GM23338 (cell line): ENCODE results near the gene CASP3.

Source experiments
- CREB1 ChIP-seq: fragments of 250-450 bp; sonication (Bioruptor Pico); IDR thresholded peaks from 2 replicates; pipeline ENCODE4 v1.5.0; 2020; ENCODE audit warnings: low read depth, mild to moderate bottlenecking, moderate library complexity
- CTCF ChIP-seq, 2 experiments: fragments of 200-600 bp in 1 of 2; sonication (generic) in 1 of 2; conservative IDR thresholded peaks; 2 replicates each; pipeline versions ENCODE4 v1.5.1 to v1.6.1; 2016 to 2017; ENCODE audit warnings: antibody characterized with exemption in 2 of 2, low read depth in 2 of 2, mild to moderate bottlenecking in 2 of 2, moderate library complexity in 1 of 2
- ETS1 ChIP-seq: IDR thresholded peaks from 2 replicates; pipeline ENCODE4 v1.6.1; 2016; ENCODE audit warnings: antibody characterized with exemption
- EZH2 ChIP-seq: fragments of 200-600 bp; sonication (generic); IDR thresholded peaks from one replicate; pipeline ENCODE4 v1.8.0; 2017; ENCODE audit warnings: antibody characterized with exemption, mild to moderate bottlenecking, low read depth; ENCODE audit not compliant: unreplicated experiment
- EZH2phosphoT487 ChIP-seq: fragments of 200-600 bp; sonication (generic); IDR thresholded peaks from one replicate; pipeline ENCODE4 v1.8.1; 2018; ENCODE audit warnings: antibody characterized with exemption; ENCODE audit not compliant: unreplicated experiment
- JUNB ChIP-seq: IDR thresholded peaks from one replicate; pipeline ENCODE4 v1.6.1; 2016; ENCODE audit warnings: antibody characterized with exemption; ENCODE audit not compliant: unreplicated experiment
- NANOG ChIP-seq: IDR thresholded peaks from 2 replicates; pipeline ENCODE4 v1.6.1; 2016; ENCODE audit warnings: antibody characterized with exemption, borderline replicate concordance
- POLR2AphosphoS5 ChIP-seq: IDR thresholded peaks from 2 replicates; pipeline ENCODE4 v1.6.1; 2016; ENCODE audit warnings: antibody characterized with exemption, low read depth
- REST ChIP-seq: IDR thresholded peaks from one replicate; pipeline ENCODE4 v1.6.1; 2018; ENCODE audit warnings: antibody characterized with exemption; ENCODE audit not compliant: unreplicated experiment
- STAT1 ChIP-seq: IDR thresholded peaks from one replicate; pipeline ENCODE4 v1.6.1; 2016; ENCODE audit warnings: antibody characterized with exemption; ENCODE audit not compliant: unreplicated experiment
- ZNF114 ChIP-seq: fragments of 250-450 bp; sonication (Bioruptor Pico); IDR thresholded peaks from 2 replicates; pipeline ENCODE4 v1.5.0; 2020; ENCODE audit warnings: mild to moderate bottlenecking, moderate library complexity
- ZNF331 ChIP-seq: fragments of 250-450 bp; sonication (Bioruptor Pico); IDR thresholded peaks from 2 replicates; pipeline ENCODE4 v1.5.0; 2020; ENCODE audit warnings: low read depth, mild to moderate bottlenecking, moderate library complexity
- ZNF462 ChIP-seq: fragments of 250-450 bp; sonication (Bioruptor Pico); IDR thresholded peaks from 2 replicates; pipeline ENCODE4 v1.5.0; 2020; ENCODE audit warnings: mild to moderate bottlenecking, moderate library complexity

- TF ChIP-seq ZNF114 (CRISPR knock-in tag) (no peak), CTCF (conservative IDR thresholded peaks at IDR 0.05; ENCODE audit: low read depth in 2 of 2) (no peak), POLR2AphosphoS5 (no peak), EZH2phosphoT487 (no peak), EZH2 (no peak), REST (no peak), CREB1 (no peak), ETS1 (no peak), ZNF462 (CRISPR knock-in tag) (no peak), STAT1 (no peak), JUNB (no peak), NANOG (no peak), ZNF331 (CRISPR knock-in tag) (no peak)
Observed at GRCh38 chr4:184591070-184591677, 58.1 kb downstream of the CASP3 start.
